HG02759 (cell line): ENCODE measurements around the gene NABP1.

Source experiments
- ATAC-seq: cut with Tn5 transposase; IDR thresholded peaks from one replicate; pipeline ENCODE4 v1.9.1; 2021; ENCODE audit warnings: mild to moderate bottlenecking, moderate library complexity; ENCODE audit not compliant: unreplicated experiment

NABP1 gene

GRCh38 chr2:191646163-191646902 lies 31.6 kb upstream of the NABP1 start:
- ATAC-seq, result no peak

- ATAC-seq, result no peak
Observed at GRCh38 chr2:191649519-191649918, 28.4 kb upstream of the NABP1 start.

DNA sequence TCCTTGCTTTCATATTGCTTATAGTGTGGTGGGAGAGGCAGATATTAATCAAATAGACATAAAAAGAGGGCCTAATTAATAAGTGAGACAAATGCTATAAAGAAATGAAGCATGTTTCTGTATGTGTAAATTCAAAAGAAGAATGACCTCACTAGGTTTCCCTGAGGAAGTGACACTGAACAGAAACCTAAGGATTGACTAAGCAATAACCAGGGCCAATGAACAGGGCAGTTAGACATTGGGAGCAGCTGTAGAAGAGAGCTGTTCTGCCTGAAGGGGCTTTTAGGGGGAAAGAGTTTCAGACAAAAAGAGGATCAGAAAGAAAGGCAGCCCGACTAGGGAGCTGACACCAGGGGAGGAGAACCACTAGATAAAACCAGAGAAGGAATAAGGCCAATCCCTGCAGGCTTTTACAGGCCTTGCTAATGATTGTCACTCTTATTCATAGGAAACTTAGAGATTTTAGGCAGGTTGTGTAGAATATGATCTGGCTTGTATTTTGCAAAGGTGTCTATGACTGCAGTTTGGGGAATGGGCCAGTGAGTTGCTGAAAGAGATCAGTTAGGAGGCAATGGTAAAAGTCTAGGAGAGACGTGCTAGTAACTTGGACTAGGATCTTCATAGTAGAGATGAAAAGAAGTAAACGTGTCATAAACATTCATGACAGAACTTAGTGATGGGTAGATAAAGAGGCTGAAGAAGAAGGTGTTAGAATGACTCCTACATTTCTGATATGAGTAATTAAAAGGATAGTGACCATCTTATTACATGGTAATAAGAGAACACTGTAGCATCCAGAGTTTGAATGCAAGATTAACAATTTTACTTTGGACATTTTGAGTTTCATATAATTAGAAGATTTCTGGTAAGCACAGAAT lies 26.8 kb upstream of the NABP1 start:
- peak; percentile 99 for ATAC-seq

- ATAC-seq, result no peak
Observed at GRCh38 chr2:191653667-191654391, 24.1 kb upstream of the NABP1 start.

GRCh38 chr2:191656391-191656790 lies 21.5 kb upstream of the NABP1 start:
- no peak for ATAC-seq

DNA sequence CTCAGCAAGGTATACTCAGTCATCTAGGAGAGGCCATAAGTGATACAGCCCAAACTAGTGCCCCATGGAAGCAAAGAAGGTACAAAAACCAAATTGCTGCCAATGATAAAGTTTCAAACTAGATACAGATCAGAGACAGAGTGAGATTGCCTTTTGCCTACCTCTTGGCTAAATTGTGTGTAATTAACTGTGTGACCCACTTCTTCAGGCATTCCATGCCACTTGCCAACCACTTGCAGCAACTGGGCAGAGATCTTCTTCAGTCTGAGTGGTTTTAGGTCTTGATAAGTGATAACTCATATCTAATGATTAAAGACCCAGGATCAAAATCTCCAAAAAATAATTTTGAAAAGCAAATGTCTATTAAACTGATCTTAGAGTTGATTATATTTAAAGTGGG lies 21.1 kb upstream of the NABP1 start:
- ATAC-seq, result no peak

DNA sequence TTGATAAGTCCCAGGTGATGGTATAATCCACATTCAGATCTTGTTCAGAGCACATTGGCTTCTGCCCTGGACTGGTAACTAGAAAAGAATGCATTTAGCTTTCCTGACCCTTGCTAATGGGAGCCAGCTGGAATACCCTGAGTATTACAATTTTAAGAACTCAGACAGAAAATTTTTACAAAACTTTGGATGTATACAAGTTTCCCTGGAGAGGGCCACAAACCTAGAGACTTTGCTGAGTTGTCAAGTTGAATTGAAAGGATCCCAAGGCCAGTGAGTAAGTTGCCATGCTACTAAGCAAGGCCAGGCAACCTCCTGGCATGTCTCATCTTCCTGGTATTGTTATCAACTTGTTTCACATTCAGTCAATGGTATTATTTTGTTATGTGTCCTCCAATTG lies 20.0 kb upstream of the NABP1 start:
- no peak for ATAC-seq

DNA sequence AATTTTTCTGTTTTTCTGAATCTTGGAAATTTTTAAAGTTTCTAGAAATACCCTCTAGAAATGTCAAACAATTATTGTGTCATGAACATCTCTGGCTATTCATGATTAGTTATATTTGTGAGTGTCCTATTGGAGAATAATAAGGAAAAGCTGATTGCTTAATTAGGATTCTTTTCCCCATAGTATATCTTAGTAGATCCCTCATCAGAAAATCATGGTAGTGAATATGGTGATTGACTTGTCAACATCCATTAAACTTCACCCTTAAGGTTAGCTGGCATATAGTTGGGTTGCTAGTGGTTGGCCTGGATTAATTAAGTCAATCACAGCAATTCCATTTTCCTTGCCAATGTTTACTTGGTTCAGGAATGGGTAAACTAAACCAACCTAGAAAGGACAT lies 18.7 kb upstream of the NABP1 start:
- ATAC-seq, result no peak

DNA sequence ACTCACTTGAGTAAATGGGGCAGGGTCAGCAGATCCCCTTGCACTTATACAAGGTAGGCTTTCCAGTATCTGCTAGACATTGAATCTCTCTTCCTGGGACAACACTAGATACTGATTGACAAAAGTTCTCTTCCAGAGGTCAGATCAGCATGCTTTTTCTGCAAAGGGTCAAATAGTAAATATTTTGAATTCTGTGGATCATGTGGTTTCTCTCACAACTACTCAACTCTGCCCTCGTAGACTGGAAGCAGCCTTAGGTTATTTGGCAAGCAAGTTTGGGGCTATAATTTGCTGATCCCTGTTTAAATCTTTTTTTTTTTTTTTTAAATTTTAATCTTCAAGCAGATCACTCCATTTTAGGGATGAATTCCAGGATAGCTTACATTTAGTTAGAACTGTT lies 17.4 kb upstream of the NABP1 start:
- no peak for ATAC-seq

DNA sequence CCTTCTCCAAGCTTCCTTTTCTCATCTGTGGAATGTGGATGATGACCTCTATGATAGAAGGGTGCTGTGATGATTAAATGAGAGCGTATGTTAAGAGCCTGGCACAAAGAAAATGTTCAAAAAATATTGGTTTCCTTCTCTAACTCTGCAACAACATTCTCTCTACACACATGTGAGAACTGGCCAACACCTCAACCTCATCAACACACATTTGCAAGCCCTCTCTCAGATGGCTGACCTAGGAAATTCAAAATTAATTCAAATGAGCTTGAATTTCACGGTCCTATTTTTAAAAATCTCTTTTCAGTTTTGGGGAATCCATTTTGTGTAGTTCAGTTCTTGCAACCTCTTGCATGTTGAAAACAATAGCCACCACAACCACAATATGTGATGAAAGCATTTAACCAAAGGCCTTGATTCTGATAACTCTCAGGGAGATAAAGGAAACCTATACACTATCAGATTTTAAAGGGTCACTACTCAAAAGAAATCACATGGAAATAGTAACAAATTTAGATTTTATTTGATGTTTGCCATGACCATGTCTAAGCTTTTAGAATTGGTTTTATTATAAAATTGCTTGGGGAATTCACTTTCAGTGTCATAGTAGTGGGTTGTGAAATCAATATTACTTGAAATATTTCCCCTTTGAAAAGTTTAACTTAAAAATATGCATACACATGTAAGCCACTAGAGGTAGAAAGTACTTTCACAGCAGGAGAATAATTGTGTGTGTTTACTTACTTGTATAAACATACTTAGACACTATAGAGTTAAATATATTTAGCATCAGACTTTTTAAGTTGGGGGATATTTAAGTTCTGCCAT lies 16.6 kb upstream of the NABP1 start:
- ATAC-seq, result no peak

- ATAC-seq, result no peak
Observed at GRCh38 chr2:191664823-191665677, 12.9 kb upstream of the NABP1 start.

DNA sequence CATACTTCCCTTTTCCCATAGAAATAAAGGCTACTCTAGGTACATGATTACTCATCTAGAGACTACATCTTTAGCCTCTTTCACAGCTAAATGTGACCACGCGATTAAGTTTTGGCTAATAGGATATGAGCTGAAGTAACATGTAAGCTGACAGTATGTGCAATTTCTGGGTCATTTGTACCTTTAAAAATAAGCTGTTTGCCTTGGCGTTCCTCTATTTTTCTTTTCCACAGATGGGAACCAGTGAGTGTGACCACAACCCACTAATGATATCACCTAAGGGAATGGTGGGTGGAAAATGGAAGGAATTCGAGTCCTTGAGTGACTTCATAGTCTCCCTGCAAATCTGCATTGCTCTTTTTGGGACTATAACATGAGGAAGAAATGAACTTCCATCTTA lies 11.7 kb upstream of the NABP1 start:
- ATAC-seq, result no peak

- peak; percentile 78 for ATAC-seq
Observed at GRCh38 chr2:191666732-191667131, 11.2 kb upstream of the NABP1 start.

- peak; percentile 82 for ATAC-seq
Observed at GRCh38 chr2:191670076-191670475, 7.9 kb upstream of the NABP1 start.

DNA sequence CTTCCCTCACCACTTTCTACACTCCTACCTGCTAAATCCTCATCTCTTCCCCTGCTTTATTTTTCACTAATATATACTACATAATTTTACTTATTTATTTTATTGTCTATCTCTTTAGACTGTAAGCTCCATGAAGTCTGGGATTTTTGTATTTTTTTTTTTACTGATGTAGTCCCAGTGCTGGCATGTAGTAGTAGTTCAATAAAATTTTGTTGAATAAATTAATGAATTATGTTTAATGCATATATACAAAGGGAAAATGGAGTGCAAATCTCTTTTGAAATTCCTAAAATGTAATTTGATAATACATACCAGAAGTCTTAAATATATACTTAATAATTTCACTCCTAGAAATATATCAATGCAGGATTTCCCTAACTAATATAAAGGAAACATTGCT lies 7.1 kb upstream of the NABP1 start:
- no peak for ATAC-seq

- peak; percentile 52 for ATAC-seq
Observed at GRCh38 chr2:191675807-191676721, 1.9 kb upstream of the NABP1 start.

DNA sequence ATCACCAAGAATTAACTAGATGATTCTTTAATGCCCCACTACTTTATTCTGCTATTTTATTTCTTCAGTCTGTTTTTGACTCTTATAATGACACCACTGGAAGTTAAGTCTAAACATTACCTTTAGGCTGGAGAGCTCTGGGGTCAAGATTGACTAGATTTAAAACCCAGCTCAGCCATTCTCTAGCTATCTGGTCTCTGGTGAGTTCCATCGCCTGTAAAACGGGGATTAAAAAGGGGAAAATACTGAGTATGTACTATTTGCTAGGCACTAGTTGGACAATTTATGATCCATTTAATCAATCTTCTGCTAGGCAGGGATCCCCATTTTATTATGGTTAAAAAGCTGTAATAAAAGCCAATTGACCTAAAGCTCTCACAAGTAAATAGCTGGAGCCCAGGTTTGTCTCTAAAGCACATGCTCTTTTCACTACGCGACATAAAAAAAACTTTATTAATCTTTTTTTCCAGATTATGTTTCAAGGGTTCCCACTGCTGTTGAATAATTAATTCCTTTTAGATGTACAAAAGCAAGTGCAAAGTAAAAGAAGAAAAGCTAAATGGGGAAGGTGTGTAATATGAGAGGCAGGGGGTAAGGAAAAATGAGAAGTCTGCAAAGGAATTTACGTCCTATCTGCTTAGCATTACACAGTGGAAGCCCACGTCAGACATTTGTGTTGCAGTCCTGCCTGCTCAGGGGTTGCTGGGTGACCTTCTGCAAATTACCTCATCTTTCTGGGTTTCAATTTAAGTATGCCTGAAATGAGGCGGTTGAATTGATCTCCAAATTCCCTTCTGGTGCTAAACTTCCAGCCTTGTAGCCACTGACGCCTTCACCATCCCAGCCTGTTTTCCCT lies 918 bp upstream of the NABP1 start:
- peak; percentile 36 for ATAC-seq
